ENCODE measurements around the gene PHGDH.
"Not testable (repeated sequence)": the region's sequence is repeated elsewhere in the genome, so short reads cannot be mapped to it uniquely, and the experiment has no call there.

PHGDH gene

DNA sequence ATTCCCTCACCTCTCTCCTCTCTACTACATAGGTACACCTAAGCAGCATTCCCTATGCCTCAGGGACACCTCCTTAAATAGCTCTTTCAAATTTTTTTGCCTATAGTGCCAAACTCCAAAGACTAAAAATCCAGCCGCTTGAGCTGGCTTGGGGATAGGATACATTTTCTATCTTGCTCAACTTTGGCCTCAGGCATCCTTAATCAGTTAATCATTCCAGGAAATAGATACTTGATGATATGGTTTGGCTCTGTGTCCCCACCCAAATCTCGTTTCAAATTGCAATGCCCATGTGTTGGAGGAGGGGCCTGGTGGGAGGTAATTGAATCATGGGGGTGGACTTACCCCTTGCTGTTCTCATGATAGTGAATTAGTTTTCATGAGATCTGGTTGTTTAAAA, 11.4 kb upstream of the PHGDH start:
- DNase-seq: no peak

DNA sequence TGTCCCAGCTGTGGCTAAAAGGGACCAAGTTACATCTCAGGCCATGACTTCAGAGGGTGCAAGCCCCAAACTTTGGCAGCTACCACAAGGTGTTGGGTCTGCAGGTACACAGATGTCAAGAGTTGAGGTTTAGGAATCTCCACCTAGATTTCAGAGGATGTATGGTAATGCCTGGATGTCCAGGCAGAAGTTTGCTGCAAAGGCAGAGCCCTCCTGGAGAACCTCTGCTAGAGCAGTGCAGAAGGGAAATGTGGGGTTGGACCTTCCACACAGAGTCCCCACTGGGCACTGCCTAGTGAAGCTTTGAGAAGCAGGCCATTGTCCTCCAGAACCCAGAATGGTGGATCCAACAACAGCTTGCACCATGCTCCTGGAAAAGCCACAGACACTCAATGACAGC, 10.1 kb upstream of the PHGDH start:
- no peak for DNase-seq

DNA sequence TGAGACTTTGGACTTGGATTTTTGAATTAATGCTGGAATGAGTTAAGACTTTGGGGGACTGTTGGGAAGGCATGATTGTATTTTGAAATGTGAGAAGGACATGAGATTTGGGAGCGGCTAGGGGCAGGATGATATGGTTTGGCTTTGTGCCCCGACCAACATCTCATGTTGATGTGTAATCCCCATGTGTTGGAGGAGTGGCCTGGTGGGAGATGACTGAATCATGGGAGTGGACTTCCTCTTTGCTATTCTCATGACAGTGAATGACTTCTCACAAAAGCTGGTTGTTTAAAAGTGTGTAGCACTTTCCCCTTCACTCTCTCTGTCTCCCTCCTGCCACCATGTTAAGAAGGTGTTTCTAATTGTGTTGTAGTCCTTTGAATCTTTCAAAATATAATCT, 9.3 kb upstream of the PHGDH start:
- peak; percentile 85 for DNase-seq

DNA sequence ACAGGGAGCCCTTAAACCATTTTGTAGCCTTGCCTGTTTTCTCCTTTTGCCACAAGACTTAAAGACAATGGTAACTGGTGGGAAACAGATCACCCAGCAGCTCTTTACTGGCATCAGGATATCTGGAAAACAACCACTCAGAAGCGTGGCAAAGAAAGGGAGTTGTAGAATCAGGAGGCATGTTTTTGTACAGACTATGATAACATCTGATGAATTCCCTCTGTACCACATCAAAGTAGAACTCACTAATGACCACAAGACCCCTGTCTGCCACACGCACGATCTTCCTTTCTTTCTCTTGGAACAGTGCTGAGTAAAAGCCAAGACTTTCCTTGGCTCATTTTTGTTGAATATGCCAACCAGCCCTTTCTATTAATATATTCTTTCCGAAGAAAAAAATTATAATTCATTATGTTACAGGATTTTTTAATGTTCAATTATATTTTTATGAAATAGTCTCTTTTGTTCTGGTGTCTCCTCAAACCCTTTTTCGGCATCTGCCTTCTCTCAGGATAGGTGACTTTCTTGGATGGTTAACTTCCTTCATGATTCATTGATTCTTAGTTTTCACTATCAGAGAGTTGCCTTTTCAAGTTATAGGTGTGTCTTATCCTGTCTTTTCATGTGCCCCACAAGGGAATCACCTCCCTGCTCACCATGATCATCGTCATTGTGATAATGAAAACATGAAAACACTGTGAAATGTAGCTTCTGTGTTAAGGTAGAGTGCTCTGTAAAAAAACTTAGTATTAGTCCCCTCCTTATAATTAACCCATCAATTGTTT, 7.9 kb upstream of the PHGDH start:
- no peak for DNase-seq

DNA sequence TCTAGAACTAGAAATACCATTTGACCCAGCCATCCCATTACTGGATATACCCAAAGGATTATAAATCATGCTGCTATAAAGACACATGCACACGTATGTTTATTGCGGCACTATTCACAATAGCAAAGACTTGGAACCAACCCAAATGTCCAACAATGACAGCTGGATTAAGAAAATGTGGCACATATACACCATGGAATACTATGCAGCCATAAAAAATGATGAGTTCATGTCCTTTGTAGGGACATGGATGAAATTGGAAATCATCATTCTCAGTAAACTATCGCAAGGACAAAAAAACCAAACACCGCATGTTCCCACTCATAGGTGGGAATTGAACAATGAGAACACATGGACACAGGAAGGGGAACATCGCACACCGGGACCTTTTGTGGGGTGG, 5.1 kb upstream of the PHGDH start:
- not testable (repeated sequence) for DNase-seq

DNA sequence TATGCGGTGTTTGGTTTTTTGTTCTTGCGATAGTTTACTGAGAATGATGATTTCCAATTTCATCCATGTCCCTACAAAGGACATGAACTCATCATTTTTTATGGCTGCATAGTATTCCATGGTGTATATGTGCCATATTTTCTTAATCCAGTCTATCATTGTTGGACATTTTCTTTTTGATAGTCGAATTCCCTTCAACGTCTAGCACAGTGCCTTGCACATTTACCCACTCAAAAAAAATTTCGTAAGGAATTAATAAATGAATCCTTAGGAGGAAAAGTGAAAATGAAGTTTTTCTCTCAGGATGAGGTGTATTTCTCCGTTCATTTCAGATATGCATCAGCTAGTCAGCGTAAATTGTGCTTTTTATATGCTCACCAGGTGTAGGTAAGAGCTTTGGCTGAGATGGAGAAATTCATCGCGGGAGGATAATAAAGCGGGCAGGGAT, 354 bp upstream of the PHGDH start:
- DNase-seq: not testable (repeated sequence)

DNA sequence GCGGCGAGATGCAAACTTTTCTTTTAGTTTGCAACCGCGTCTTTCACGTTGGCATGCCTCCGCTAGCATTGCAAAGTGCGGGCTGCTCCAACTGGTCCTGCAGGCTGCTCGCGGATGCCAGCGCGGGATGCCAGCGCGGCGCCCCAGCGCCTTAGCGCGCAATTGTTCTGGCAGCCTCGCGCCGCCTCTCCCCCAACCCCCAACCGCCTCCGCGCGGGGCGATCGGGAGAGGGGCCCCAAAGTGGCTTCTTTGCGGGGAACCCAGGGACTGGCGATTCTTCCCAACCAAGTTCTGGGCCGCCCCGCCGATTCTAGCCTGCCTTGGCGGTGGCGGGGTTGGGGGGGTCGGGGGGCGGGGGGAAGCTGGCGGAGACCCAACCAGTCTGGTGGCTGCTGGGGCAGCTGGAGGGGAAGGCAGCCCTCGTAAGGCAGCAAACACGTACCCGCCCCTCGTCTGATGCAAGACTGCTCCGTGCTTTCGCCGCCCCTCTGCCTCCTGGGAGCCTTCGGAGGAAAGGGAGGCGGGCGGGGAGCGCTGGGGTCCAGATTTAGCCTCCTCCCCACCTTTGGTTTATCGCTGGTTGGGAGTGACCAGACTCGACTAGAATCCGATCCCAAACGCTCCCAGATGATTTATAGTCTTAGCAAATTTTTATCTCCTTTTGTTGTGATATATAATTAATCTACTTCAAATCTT, 756 bp downstream of the PHGDH start:
- no peak for DNase-seq

DNA sequence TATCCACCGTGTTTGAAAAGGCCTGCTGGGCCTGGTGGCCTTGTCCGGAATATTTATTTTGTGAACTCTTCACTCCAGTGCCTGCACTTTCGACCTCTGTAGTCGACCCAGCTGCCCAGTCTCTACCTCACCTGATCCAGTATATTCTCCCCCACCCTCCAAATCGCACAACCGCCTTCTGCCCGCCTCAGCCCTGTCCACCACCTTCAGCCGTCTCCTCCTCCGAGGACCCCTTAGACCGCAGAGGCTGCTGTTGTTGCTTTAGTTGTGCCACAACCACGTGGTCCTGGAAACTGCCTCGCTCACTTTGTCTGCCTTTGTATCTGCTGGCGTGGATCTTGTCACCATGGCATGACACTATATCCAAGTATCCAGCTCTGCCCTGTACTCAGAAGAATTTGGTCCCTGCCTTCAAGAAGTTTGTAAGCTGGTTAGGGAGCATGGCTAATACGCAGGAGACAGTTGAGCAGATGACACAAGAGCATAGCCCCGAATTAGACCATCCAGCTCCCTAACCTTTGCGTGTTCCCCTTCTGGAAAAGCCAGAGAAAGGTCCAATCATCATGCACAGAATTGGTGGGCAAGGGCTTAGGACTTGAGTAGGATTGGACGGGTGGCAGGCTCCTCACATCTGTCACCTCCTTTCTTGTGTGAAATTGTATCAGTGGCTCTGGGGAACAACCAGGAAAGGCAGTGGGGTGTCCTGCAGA, 1.5 kb downstream of the PHGDH start:
- DNase-seq: no peak

DNA sequence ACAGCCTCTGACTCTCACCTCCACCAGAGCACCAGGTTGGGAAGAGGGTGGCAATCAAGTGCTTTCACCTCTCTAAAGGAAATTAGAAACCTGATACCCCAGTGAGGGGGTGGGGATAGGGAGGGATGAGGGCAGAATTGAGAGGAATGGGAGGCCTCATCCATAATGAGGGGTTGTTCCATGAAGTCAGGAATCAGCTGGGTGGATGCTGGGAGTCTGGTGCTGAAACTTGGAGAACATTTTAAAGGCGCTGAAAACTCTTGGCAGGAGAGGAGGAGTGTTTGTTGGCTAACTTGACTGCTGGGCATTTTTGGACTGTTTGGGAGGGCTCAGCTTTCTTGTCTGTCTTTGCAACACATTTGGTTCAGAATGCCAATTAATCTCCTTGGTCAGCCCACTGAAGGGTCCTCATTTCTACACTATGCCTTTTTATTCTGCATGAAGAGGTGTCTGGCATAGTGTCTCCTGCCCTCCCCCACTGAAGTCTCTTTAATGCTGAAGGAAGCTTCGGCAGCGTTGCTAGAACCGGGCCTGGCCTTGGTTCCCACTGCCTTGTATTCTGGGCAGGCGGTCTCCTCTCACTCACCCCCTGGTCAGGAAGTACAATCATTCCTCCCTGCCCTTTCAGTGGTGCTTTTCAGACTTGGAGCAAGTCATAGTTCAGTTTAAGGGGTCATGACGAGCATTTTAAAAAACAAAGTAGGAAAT, 2.2 kb downstream of the PHGDH start:
- DNase-seq: no peak

DNA sequence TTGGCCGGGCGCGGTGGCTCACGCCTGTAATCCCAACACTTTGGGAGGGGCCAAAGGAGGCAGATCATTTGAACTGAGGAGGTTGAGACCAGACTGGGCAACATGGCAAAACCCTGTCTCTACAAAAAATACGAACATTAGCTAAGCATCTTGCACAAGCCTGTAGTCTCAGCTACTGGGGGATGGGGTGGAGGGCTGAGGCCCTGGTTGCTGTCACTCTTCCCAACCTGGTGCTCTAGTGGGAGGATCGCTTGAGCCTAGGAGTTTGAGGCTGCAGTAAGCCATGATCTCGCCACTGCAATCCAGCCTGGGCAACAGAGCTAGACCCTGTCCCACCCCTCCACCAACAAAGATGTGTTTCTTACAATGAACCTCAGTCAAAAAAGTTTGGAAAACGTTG, 2.8 kb downstream of the PHGDH start:
- DNase-seq: no peak

DNA sequence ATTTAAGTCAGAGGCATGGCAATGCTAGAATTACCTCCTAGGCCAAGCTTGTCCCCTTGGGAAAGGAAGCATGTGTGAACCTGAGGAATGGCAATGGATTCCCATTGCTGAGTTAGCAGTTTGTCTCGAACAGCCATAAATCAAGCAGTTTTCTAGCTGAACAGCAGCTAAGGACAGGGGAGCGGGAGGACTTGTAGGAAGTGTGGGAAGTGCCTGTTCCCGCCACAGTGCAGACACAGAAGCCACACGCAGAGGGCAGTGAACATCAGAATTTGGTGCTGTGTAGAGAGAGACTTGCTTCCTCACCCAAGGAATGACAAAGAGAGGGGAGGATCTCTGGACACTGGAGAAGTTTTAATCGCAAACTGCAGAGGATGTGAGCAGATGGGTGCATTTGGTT, 3.8 kb downstream of the PHGDH start:
- DNase-seq: no peak

DNA sequence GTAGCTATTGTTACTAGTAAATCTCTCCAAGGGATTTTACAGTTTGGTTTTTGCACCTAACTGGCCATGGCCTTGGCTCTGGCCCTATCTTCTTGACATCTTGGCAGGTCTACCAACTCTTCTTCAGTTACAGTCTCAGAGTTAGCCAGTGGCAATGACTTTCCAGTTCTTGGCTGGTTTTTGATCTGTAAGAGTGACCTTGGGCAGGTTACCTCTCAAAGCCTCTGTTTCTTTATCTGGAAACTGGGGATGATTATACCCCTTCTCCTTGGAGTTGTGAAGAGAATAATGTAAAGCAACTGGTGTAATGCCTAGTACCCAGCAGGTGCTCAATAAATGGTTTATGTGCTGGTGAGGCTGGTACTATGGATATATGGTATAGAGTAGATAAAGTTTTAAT, 6.7 kb downstream of the PHGDH start:
- no peak for DNase-seq

DNA sequence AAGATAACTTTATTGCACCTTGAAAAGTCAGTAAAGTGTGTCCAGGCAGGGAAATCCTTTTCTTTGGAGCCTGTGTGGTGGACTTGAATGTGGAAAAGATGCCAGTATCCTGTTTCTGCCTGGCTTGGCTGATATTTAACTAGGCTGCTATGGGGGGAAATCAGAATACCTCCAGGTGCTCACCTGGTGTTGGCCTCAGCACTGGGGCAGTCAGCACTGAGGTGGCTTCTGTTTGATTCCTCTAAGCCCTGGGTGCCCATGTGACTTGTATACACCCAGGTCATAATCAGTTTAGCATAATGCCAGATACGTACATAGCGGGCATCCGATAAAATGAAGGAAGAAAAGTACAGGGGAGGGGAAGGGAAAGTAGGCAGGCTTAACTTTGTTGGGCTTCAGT, 7.2 kb downstream of the PHGDH start:
- no peak for DNase-seq

DNA sequence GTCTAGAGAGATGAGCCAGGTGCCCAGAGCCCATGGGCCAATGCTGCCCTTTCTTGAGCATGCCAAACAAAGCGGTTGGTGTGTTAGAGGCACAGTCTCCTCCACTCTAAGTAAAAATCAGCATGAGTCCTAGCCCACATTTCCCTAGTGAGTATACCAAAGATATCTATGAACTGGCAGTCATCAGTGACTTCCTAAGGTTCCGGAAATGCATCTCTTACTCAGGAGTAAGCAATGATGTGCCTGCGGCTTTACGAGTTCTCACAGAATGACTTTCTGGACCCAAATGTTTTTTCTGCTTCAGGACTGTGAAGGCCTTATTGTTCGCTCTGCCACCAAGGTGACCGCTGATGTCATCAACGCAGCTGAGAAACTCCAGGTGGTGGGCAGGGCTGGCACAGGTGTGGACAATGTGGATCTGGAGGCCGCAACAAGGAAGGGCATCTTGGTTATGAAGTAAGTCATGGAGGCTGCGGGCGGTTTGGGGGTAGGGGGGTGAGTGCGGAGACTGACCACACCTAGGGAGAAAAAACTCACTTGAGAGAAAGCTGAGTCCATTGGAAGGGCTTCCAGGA, 9.2 kb downstream of the PHGDH start:
- no peak for DNase-seq

DNA sequence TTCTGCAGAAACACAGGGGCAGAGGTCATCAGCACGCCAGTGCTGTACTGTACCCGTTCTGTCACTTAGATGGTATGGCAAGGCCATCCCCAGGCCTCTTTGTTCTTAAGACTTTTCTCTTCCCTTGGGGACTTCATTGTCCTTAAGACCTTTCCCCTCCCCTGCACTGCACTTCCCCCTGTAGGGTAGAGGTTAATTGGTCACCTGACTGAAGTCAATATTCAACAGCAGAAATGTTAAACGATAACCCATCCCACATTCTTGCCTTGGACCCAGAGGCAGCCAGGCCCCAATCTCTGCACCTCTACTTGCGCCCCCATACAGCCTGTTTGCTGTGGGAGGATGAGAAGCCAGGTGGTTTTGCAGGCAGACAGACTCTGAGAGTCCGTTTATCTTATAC, 10.2 kb downstream of the PHGDH start:
- no peak for DNase-seq

DNA sequence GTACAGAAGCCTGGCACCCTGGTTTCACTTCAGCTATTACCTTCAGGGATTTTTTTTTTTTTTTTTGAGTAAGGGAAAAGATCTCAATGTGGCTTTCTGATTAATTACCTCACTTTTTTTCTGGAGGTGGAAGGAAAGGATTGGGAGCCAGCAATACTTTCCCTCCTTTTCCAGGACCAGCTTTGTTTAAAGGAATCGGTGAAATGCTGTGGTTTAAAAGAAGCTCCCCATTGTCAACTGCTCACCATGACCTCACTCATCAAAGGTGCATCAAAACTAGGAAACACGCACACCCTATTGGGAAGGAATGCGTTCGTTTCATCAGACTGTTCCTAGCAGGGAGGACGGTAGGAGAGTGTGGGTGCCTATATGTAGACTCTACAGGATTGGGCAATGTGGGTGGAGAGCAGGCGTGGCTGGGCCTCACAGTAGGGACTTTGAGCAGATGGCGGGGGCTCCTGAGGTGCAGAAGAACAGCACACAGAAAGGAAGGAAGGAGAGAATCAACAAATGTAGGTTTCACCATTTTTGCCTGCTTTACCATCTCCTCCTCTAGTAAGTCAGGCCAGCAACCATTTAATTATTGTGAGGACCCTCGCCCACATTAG, 13.0 kb downstream of the PHGDH start:
- no peak for DNase-seq

DNA sequence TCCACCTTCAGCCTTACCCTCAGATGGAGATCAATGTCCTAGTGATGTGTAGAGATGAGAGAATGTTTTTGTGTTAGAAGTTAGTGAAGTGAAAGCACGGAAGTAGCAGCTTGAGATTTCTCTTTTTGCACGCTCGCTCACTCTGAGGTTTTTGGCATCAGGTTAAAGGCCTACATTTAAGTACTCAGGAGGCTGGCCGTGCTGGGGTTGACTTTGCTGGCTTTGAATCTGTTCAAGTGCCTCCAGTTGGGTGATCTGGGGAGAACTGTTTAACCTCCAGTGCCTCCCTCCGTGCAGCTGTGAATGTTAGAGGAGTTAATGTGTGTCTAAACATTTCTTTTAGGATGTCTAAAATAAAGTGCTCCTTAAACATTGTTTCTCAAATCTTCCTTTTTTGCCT, 13.9 kb downstream of the PHGDH start:
- no peak for DNase-seq

DNA sequence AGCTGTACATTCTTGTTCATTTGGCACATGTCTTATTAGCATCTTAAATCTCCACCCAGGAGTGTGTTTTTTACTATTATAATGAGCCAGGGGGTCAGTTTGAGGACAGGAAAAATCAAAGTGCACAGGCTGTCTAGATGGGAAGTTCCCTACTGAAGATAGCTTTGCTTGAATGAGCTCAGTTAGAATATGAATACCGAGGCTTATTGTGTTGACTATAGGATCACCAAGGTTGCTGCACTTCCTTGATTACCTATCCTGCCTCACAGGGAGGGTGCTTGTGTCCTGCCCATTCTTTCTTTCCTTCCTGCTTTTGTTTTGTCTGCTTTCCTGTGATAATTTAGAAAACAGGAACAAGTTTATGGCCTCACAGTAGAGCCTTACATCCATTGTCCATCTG, 16.3 kb downstream of the PHGDH start:
- DNase-seq: peak; percentile 25

DNA sequence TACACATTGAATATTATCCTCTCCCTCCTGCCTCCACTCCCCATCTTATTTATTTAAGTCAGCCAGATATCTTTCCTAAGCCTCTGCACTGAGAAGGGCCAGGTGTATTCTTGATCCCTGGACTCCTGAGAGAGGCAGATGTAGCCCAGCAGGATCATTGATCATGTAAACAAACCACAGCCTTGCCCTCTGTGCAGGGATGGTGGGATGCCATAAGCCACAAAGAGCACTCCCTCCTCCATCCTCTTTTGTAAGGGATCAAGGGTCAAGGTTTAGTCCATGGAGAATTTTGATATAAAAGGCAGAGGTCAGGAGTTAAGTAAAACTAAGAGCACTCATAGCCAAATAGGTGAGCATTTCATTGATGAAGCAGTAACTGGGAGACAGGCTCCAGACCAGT, 17.3 kb downstream of the PHGDH start:
- no peak for DNase-seq

DNA sequence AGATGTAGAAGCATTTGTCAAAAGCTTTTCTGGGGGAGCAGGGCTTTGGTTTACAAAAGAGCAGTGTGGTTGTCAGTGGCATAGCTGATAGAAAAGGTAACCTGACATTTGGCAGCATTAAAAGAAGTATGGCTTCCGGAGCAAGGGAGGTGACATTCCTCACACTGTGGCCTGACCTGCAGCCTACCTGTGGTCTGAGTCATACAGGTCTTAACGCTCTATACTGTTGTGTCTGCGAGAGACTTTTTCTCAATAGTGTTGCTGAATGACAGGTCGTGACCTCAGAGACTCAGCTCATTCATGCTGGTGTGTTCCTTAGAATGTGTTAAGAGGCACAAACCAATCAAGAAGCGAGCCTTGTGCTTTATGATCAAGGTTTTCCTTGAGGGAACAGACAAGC, 19.3 kb downstream of the PHGDH start:
- no peak for DNase-seq

DNA sequence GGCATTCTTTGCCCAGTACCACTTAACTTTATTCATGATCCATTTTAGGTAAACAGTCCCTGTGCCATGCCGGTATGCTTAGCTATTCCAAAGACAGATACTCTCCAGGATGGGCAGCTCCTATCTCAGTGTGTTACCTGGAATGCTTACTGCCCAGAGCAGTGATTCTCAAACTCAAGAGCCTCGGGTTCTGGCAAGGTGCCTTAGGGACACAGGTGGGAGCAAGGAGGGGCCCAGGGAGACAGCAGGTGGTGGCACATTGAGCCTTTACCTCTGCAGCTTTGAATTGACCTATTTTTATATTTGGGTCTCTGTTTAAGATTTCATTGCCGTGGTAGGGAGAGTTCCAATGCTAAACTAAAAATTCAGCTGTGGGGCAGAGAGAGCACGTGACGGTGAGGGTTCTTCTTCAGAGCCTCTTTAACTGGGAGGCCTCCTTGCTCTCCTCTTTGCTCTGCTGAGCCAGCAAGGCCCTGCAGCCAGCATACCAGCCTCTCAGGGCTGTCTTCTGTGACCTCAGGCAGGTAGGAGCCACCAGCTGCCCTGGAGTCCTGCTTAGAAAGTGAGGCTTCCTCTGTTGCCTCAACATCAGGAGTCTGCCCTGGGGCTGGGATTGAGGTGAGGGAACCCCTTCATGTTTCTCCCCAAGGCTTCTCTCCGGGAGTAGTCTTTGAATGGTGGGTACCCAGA, 20.2 kb downstream of the PHGDH start:
- DNase-seq: no peak
